ENCODE data around the gene TRIM41. TPM values are rescaled to one million over a fixed set of nuclear protein-coding genes. Genes with fewer than 3 reads are reported as not detected.
A peak's percentile ranks its signal among the peaks of the same experiment; 100 is the strongest.
"Not testable (repeated sequence)": the region's sequence is repeated elsewhere in the genome, so short reads cannot be mapped to it uniquely, and the experiment has no call there.

TRIM41 gene
- total RNA-seq, 2 experiments from 2014 or later, result 40.0 to 44.7 TPM

- DNase-seq; ATAC-seq; H3K9me3 Mint-ChIP-seq (ENCODE audit: insufficient read depth); H3K4me3 Mint-ChIP-seq; H3K36me3 Mint-ChIP-seq (ENCODE audit: low read depth); H3K27me3 Mint-ChIP-seq (ENCODE audit: low read depth): not testable (repeated sequence)
- peaks cover 27% of the 10 kb centered on the region for H3K4me1 Mint-ChIP-seq (ENCODE audit: low read depth)
- POLR2A ChIA-PET, result interaction anchor here (0.6 to 0.9 kb wide), 3 partner anchors 9 to 38 kb away, joined by 3 read pairs; no protein-coding TSS in a partner anchor
- CTCF ChIA-PET, result interaction anchor here (1.6 kb wide), 1 partner anchor 23 kb away, joined by 5 read pairs; no protein-coding TSS in a partner anchor
- peak overlapping the region; percentile 41 for H3K27ac Mint-ChIP-seq
These were observed 8.8 kb upstream of the TRIM41 start for GRCh38 chr5:181214249-181214648.

GRCh38 chr5:181215997-181216989 lies 6.8 kb upstream of the TRIM41 start:
- DNase-seq, result peak; percentile 61
- no peaks in the 10 kb centered on the region for H3K9me3 Mint-ChIP-seq (ENCODE audit: insufficient read depth)
- ChIA-PET POLR2A (interaction anchor here (1.2 to 1.7 kb wide), 3 partner anchors 9 to 44 kb away, joined by 4 to 7 read pairs (median 6); no protein-coding TSS in a partner anchor), CTCF (interaction anchor here (0.9 to 1.4 kb wide), 4 partner anchors 9 to 48 kb away, joined by 3 to 5 read pairs (median 4); partner anchors contain the start of gene TRIM7)
- H3K4me1 Mint-ChIP-seq (ENCODE audit: low read depth), result peaks cover 45% of the 10 kb centered on the region
- peak overlapping the region; percentile 81 for H3K27ac Mint-ChIP-seq
- no peak for ATAC-seq
- H3K4me3 Mint-ChIP-seq, result peak overlapping the region; percentile 75
- H3K36me3 Mint-ChIP-seq (ENCODE audit: low read depth), result no peaks in the 10 kb centered on the region
- H3K27me3 Mint-ChIP-seq (ENCODE audit: low read depth), result peaks cover 5% of the 10 kb centered on the region

- peak; percentile 68 for DNase-seq
- Mint-ChIP-seq H3K27ac (peak overlapping the region; percentile 85), H3K9me3 (ENCODE audit: insufficient read depth) (no peaks in the 10 kb centered on the region), H3K27me3 (ENCODE audit: low read depth) (peaks cover 5% of the 10 kb centered on the region), H3K4me3 (peak overlapping the region; percentile 75), H3K36me3 (ENCODE audit: low read depth) (peaks cover 1% of the 10 kb centered on the region), H3K4me1 (ENCODE audit: low read depth) (peaks cover 53% of the 10 kb centered on the region)
- ATAC-seq, result peak; percentile 18
- POLR2A ChIA-PET, result interaction anchor here (1.4 to 1.7 kb wide), 2 partner anchors 27 to 44 kb away, joined by 4 to 6 read pairs; no protein-coding TSS in a partner anchor
- CTCF ChIA-PET, result interaction anchor here (0.9 kb wide), 1 partner anchor 29 kb away, joined by 3 read pairs; no protein-coding TSS in a partner anchor
These were observed 5.8 kb upstream of the TRIM41 start for GRCh38 chr5:181217111-181217802.

- Mint-ChIP-seq H3K36me3 (ENCODE audit: low read depth) (peaks cover 2% of the 10 kb centered on the region), H3K27ac (peak overlapping the region; percentile 85), H3K9me3 (ENCODE audit: insufficient read depth) (no peaks in the 10 kb centered on the region), H3K4me3 (peak overlapping the region; percentile 75), H3K4me1 (ENCODE audit: low read depth) (peaks cover 54% of the 10 kb centered on the region), H3K27me3 (ENCODE audit: low read depth) (peaks cover 5% of the 10 kb centered on the region)
- ATAC-seq (peak; percentile 4), DNase-seq (peak; percentile 59)
- CTCF ChIA-PET, result interaction anchor here (0.9 kb wide), 1 partner anchor 30 kb away, joined by 3 read pairs; no protein-coding TSS in a partner anchor
- POLR2A ChIA-PET, result interaction anchor here (1.7 kb wide), 1 partner anchor 28 kb away, joined by 6 read pairs; no protein-coding TSS in a partner anchor
These were observed 5.3 kb upstream of the TRIM41 start for GRCh38 chr5:181217803-181218062.

- Mint-ChIP-seq H3K4me1 (ENCODE audit: low read depth) (peaks cover 57% of the 10 kb centered on the region), H3K27me3 (ENCODE audit: low read depth) (peaks cover 3% of the 10 kb centered on the region), H3K27ac (peak overlapping the region; percentile 85), H3K9me3 (ENCODE audit: insufficient read depth) (no peaks in the 10 kb centered on the region), H3K4me3 (peak overlapping the region; percentile 75), H3K36me3 (ENCODE audit: low read depth) (peaks cover 5% of the 10 kb centered on the region)
- ChIA-PET POLR2A (no interaction called here), CTCF (no interaction called here)
- DNase-seq (no peak), ATAC-seq (no peak)
These were observed 4.3 kb upstream of the TRIM41 start for GRCh38 chr5:181218795-181219124.

- peaks cover 11% of the 10 kb centered on the region for H3K36me3 Mint-ChIP-seq (ENCODE audit: low read depth)
- H3K27me3 Mint-ChIP-seq (ENCODE audit: low read depth), result peaks cover 3% of the 10 kb centered on the region
- H3K4me1 Mint-ChIP-seq (ENCODE audit: low read depth), result peaks cover 64% of the 10 kb centered on the region
- DNase-seq (no peak), ATAC-seq (no peak)
- H3K4me3 Mint-ChIP-seq, result no peak overlapping the region
- peak overlapping the region; percentile 52 for H3K27ac Mint-ChIP-seq
- CTCF ChIA-PET, result no interaction called here
- no peaks in the 10 kb centered on the region for H3K9me3 Mint-ChIP-seq (ENCODE audit: insufficient read depth)
- POLR2A ChIA-PET, result interaction anchor here (1.2 kb wide), 2 partner anchors 15 to 28 kb away, joined by 4 to 5 read pairs; partner anchors contain the start of gene TRIM7
These were observed 3.6 kb upstream of the TRIM41 start for GRCh38 chr5:181219262-181220177.

- CTCF ChIA-PET, result interaction anchor here (0.8 to 1.3 kb wide), 3 partner anchors 13 to 52 kb away, joined by 3 to 4 read pairs (median 3); no protein-coding TSS in a partner anchor
- ATAC-seq, result no peak
- Mint-ChIP-seq H3K27me3 (ENCODE audit: low read depth) (peaks cover 3% of the 10 kb centered on the region), H3K27ac (peak overlapping the region; percentile 52), H3K4me3 (peak overlapping the region; percentile 29), H3K4me1 (ENCODE audit: low read depth) (peaks cover 71% of the 10 kb centered on the region), H3K9me3 (ENCODE audit: insufficient read depth) (no peaks in the 10 kb centered on the region), H3K36me3 (ENCODE audit: low read depth) (peaks cover 15% of the 10 kb centered on the region)
- POLR2A ChIA-PET, result interaction anchor here (0.8 to 1.2 kb wide), 3 partner anchors 16 to 40 kb away, joined by 4 to 5 read pairs (median 4); partner anchors contain the start of gene TRIM7
- DNase-seq, result no peak
These were observed 2.9 kb upstream of the TRIM41 start for GRCh38 chr5:181220178-181220515.

- ATAC-seq, result no peak
- DNase-seq, result peak; percentile 81
- Mint-ChIP-seq H3K4me1 (ENCODE audit: low read depth) (peaks cover 79% of the 10 kb centered on the region), H3K27ac (peak overlapping the region; percentile 99), H3K9me3 (ENCODE audit: insufficient read depth) (no peaks in the 10 kb centered on the region), H3K36me3 (ENCODE audit: low read depth) (peaks cover 20% of the 10 kb centered on the region), H3K4me3 (peak overlapping the region; percentile 99), H3K27me3 (ENCODE audit: low read depth) (peaks cover 3% of the 10 kb centered on the region)
- ChIA-PET CTCF (interaction anchor here (0.6 to 2.1 kb wide), 6 partner anchors 15 to 65 kb away, joined by 3 to 7 read pairs (median 3); no protein-coding TSS in a partner anchor), POLR2A (interaction anchor here (1.6 to 8.9 kb wide), 5 partner anchors 14 to 420 kb away, joined by 4 to 157 read pairs (median 25); partner anchors contain the start of genes RACK1 and TRIM52)
These were observed 1.8 kb upstream of the TRIM41 start for GRCh38 chr5:181221105-181221791.

GRCh38 chr5:181221792-181222629 lies 1.1 kb upstream of the TRIM41 start:
- Mint-ChIP-seq H3K9me3 (ENCODE audit: insufficient read depth) (no peaks in the 10 kb centered on the region), H3K4me3 (peak overlapping the region; percentile 99), H3K36me3 (ENCODE audit: low read depth) (peaks cover 23% of the 10 kb centered on the region), H3K4me1 (ENCODE audit: low read depth) (peaks cover 80% of the 10 kb centered on the region), H3K27ac (peak overlapping the region; percentile 99), H3K27me3 (ENCODE audit: low read depth) (peaks cover 3% of the 10 kb centered on the region)
- ChIA-PET CTCF (interaction anchor here (1.1 to 2.1 kb wide), 9 partner anchors 15 to 62 kb away, joined by 3 to 8 read pairs (median 4); partner anchors contain the start of gene RACK1), POLR2A (interaction anchor here (0.6 to 8.9 kb wide), 13 partner anchors 9 to 420 kb away, joined by 3 to 157 read pairs (median 4); partner anchors contain the start of genes RACK1 and TRIM52)
- DNase-seq (peak; percentile 95), ATAC-seq (peak; percentile 35)
